Colonic mucosa (tissue), 4 donors: ENCODE results near the gene ABHD1. TPM values are rescaled to one million over a fixed set of nuclear protein-coding genes. Genes with fewer than 3 reads are reported as not detected.

ENCODE experiments used
- DNase-seq: peaks from one replicate; pipeline ENCODE4 v3.0.0-alpha.2; 2020
- H3K27ac ChIP-seq: fragments of 200-600 bp; one replicate; pipeline ENCODE4 v1.8.0; 2021
- H3K27me3 ChIP-seq: fragments of 200-600 bp; one replicate; pipeline ENCODE4 v1.8.0; 2021
- H3K36me3 ChIP-seq: fragments of 200-600 bp; one replicate; pipeline ENCODE4 v1.8.0; 2021
- H3K4me1 ChIP-seq: fragments of 200-600 bp; one replicate; pipeline ENCODE4 v1.8.0; 2021; ENCODE audit warnings: mild to moderate bottlenecking
- H3K4me3 ChIP-seq: fragments of 200-600 bp; one replicate; pipeline ENCODE4 v1.8.0; 2021
- H3K9ac ChIP-seq, 2 donors: one replicate each; pipeline ENCODE4 v1.7.0; 2013; ENCODE audit warnings: control low read depth in 2 of 2, low read depth in 2 of 2, low read length in 2 of 2
- H3K9me3 ChIP-seq: fragments of 200-600 bp; one replicate; pipeline ENCODE4 v1.8.0; 2021
- CTCF ChIP-seq: fragments of 200-600 bp; IDR thresholded peaks from one replicate; pipeline ENCODE4 v1.8.0; 2022; ENCODE audit warnings: antibody characterized with exemption, mild to moderate bottlenecking
- intact Hi-C: fragments of 100-400 bp; cut with DNase I; formaldehyde crosslinking; loops from one replicate; pipeline ENCODE4 v1.14.1; 2022
- total RNA-seq, 2 donors: library from RNA; stranded (reverse); fragmentation: NEBNext Ultra II Directional in 1 of 2; extraction: Animal tissue kit (Norgen Biotek cat#: 25700) in 1 of 2; gene quantifications; one replicate each; pipeline ENCODE4 v1.2.1, GENCODE V29; 2021
- donor health status: healthy.
- donor health status: DM: no; HTN: no; CAD: no.
- donor health status: DM: no; HTN: no; CAD: no.

Gene ABHD1
- total RNA-seq, 2 donors from 2014 or later, result not detected

DNA sequence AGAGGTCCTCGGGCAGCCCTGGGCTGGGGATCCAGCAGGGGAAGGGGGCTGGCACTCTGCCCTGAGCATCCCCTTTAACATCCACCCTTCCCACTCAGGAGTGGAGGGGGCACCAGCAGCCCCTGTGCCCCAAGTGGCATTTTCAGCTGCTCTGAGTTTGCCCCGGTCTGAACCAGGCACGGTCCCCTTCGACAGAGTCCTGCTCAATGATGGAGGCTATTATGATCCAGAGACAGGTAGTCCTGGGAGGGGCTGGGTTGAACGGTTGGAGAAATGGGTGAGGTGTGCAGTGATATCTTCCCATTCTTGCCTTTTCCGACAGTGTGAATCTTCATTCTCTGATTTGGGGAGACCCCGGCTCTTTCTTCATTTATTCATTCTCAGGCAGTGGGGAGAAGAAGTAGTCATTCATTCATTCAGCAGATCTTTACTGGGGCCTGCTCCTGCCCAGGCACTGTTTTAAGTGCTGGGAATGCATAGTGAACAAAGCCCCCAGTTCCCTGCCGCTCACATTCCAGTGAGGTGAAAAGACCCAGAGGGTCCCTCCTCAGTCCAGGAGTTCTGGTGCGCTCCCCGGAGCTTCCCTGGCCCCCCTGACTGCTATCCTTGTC, 38.4 kb upstream of the ABHD1 start:
- no peak for DNase-seq
- TF ChIP-seq CTCF, result no peak
- Histone ChIP-seq H3K27me3 (no peaks in the 10 kb centered on the region), H3K9ac (peak overlapping the region; percentile 77 to 84), H3K4me3 (peak overlapping the region; percentile 75), H3K4me1 (peaks cover 15% of the 10 kb centered on the region), H3K36me3 (no peaks in the 10 kb centered on the region), H3K9me3 (no peaks in the 10 kb centered on the region), H3K27ac (peak overlapping the region; percentile 91)
- intact Hi-C loops, result loop anchor here (2.0 to 10.0 kb wide), 2 partner anchors 50 to 122 kb away; partner anchors contain the start of gene TMEM214

- H3K36me3 ChIP-seq, result no peaks in the 10 kb centered on the region
- peak; percentile 21 for TF ChIP-seq CTCF
- peak overlapping the region; percentile 91 for H3K27ac ChIP-seq
- no peaks in the 10 kb centered on the region for H3K9me3 ChIP-seq
- no peaks in the 10 kb centered on the region for H3K27me3 ChIP-seq
- peak overlapping the region; percentile 75 for H3K4me3 ChIP-seq
- H3K9ac ChIP-seq, result peak overlapping the region; percentile 77 to 84
- intact Hi-C loops, result loop anchor here (2.0 to 10.0 kb wide), 2 partner anchors 51 to 123 kb away; partner anchors contain the start of gene TMEM214
- peak; percentile 81 for DNase-seq
- peaks cover 15% of the 10 kb centered on the region for H3K4me1 ChIP-seq
Measured at GRCh38 chr2:27085673-27086089, 37.9 kb upstream of the ABHD1 start.

DNA sequence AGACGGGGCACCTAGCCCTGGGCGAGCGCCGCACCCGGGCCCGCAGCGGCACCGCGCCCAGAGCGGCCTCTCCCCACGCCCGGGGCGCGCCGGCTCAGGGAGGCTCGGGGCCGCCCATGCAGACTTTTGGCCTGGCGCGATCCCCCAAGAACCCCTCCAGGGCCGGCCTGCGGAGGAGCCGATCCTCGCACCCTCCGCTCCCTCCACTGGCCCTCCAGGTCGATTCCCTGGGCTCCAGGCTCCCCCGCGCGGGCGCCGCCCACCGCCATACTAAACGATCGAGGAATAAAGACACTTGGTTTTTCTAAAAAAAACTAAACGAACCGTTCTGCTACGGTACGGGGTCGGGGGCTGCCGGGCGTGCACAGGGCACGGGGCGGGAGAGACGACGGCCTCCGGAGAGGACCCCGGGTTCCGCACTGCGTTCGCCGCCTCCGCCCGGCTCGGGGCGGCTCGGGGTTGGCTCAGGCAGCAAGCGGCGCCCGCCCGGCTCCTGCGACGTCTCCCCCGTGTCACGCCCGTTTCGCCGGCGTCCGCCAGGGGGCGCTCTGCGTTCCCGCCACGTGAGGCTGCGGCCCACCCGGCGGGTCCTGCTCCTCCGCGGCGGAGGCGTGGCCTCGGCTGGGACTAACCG, 37.4 kb upstream of the ABHD1 start:
- Histone ChIP-seq H3K36me3 (no peaks in the 10 kb centered on the region), H3K4me3 (peak overlapping the region; percentile 75), H3K9me3 (no peaks in the 10 kb centered on the region), H3K9ac (peak overlapping the region; percentile 77 to 84), H3K27me3 (no peaks in the 10 kb centered on the region), H3K27ac (peak overlapping the region; percentile 91), H3K4me1 (peaks cover 15% of the 10 kb centered on the region)
- peak; percentile 96 for DNase-seq
- intact Hi-C loops, result loop anchor here (10.0 kb wide), 1 partner anchor 51 kb away; the partner anchor contains the start of gene TMEM214
- TF ChIP-seq CTCF, result peak; percentile 84

- peak within 1 kb of the TSS; percentile 75 for H3K4me3 ChIP-seq
- peak; percentile 8 for TF ChIP-seq CTCF
- H3K27me3 ChIP-seq, result no peaks in the 10 kb centered on the region
- intact Hi-C loops, result loop anchor here (10.0 kb wide), 1 partner anchor 52 kb away; the partner anchor contains the start of gene TMEM214
- no peaks in the 10 kb centered on the region for H3K36me3 ChIP-seq
- H3K9ac ChIP-seq, result peak within 1 kb of the TSS; percentile 77 to 84
- peak; percentile 79 for DNase-seq
- no peaks in the 10 kb centered on the region for H3K9me3 ChIP-seq
- H3K4me1 ChIP-seq, result peaks cover 10% of the 10 kb centered on the region
- peak within 1 kb of the TSS; percentile 91 for H3K27ac ChIP-seq
Measured at GRCh38 chr2:27086724-27087593, 36.7 kb upstream of the ABHD1 start, which contains the start of gene KHK. TSS of gene KHK (plus strand) at chr2:27086772. CDS start at chr2:27087260, 488 bp downstream.
